Right lobe of liver (tissue), 4 donors: ENCODE data around the gene MAP3K14.

Experiments used
- POLR2A ChIP-seq: fragments of 450-650 bp; IDR thresholded peaks from one replicate; pipeline ENCODE4 v1.6.1; 2017; ENCODE audit warnings: antibody characterized with exemption, mild to moderate bottlenecking
- TF ChIP-seq, protein P1 (sequence below), 4 donors: fragments of 200-600 bp in 3 of 4; fragments of 450-650 bp in 1 of 4; IDR thresholded peaks; one replicate each; pipeline versions ENCODE4 v1.5.1 to v1.8.0; 2016 to 2022; ENCODE audit warnings: antibody characterized with exemption in 4 of 4, mild to moderate bottlenecking in 2 of 4
- donor health status: DM: no; HTN: no; CAD: no.
- donor health status: DM: no; HTN: no; CAD: no.
- donor health status: DM: no; HTN: yes; CAD: no.

- TF ChIP-seq, protein P1, sequence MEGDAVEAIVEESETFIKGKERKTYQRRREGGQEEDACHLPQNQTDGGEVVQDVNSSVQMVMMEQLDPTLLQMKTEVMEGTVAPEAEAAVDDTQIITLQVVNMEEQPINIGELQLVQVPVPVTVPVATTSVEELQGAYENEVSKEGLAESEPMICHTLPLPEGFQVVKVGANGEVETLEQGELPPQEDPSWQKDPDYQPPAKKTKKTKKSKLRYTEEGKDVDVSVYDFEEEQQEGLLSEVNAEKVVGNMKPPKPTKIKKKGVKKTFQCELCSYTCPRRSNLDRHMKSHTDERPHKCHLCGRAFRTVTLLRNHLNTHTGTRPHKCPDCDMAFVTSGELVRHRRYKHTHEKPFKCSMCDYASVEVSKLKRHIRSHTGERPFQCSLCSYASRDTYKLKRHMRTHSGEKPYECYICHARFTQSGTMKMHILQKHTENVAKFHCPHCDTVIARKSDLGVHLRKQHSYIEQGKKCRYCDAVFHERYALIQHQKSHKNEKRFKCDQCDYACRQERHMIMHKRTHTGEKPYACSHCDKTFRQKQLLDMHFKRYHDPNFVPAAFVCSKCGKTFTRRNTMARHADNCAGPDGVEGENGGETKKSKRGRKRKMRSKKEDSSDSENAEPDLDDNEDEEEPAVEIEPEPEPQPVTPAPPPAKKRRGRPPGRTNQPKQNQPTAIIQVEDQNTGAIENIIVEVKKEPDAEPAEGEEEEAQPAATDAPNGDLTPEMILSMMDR (IDR thresholded peaks at IDR 0.05) = no peak
- TF ChIP-seq POLR2A = no peak
These were observed 979 bp downstream of the MAP3K14 start for GRCh38 chr17:45315648-45316433.
